Umbilical cord (tissue), 2 donors: ENCODE data around the gene SMIM24. TPM values are rescaled to one million over a fixed set of nuclear protein-coding genes. Genes with fewer than 3 reads are reported as not detected.
A peak's percentile ranks its signal among the peaks of the same experiment; 100 is the strongest.
"Not testable (repeated sequence)": the region's sequence is repeated elsewhere in the genome, so short reads cannot be mapped to it uniquely, and the experiment has no call there.

ENCODE experiments used
- DNase-seq: peaks from one replicate; pipeline ENCODE4 v3.0.0-alpha.2; 2015; ENCODE audit warnings: low spot score
- total RNA-seq: library from RNA; depleted of rRNA; stranded (reverse); fragments of >200 nt; gene quantifications from one replicate; pipeline ENCODE4 v1.2.3, GENCODE V29; 2014; ENCODE audit warnings: low replicate concordance; ENCODE audit not compliant: insufficient read depth

Gene SMIM24
- not detected for total RNA-seq

DNA sequence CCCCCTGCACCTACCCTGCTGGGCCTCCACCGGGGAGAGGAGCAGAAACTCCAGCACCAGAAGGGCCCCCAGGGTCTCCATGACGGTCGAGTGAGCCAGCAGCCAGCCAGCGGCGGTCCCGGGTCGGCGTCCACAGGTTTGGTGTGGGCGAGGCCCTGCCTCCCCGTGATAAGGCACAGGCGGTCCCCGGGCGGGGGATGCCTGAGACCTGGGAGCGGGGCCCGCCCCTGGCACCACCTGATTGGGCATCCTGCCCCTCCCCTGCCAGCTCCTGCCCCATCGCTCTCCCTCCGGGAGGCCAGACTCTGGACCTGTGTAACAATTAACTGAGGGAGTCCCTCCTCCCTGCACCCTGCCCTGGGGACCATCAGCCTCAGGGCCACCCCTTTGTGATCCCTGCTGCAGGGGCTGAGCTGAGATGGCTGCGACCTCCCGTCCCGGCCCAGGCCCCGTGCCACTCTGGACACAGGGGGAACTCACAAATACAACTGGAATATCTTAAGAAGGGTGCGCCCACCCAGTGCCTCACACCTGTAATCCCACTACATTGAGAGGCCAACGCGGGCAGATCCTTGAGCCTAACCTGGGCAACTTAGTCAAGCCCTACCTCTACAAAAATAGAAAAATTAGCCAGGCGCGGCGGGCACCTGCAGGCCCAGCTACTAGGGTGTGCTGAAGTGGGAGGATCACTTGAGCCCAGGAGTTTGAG lies at the start of gene SMIM24:
Gene SMIM24, minus strand, starts transcription at position 143 of the 709 bp plus-strand sequence. Its CDS starts 62 bp downstream, at position 81.
- DNase-seq = no peak

DNA sequence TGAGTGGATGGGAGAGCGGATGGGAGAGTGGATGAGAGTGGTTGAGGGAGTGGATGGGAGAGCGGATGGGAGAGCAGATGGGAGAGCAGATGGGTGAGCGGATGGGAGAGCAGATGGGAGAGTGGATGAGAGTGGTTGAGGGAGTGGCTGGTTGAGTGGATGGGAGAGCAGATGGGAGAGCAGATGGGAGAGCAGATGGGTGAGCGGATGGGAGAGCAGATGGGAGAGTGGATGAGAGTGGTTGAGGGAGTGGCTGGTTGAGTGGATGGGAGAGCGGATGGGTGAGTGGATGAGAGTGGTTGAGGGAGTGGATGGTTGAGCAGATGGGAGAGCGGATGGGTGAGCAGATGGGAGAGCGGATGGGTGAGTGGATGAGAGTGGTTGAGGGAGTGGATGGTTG lies 49.0 kb upstream of the SMIM24 start:
- DNase-seq = not testable (repeated sequence)

DNA sequence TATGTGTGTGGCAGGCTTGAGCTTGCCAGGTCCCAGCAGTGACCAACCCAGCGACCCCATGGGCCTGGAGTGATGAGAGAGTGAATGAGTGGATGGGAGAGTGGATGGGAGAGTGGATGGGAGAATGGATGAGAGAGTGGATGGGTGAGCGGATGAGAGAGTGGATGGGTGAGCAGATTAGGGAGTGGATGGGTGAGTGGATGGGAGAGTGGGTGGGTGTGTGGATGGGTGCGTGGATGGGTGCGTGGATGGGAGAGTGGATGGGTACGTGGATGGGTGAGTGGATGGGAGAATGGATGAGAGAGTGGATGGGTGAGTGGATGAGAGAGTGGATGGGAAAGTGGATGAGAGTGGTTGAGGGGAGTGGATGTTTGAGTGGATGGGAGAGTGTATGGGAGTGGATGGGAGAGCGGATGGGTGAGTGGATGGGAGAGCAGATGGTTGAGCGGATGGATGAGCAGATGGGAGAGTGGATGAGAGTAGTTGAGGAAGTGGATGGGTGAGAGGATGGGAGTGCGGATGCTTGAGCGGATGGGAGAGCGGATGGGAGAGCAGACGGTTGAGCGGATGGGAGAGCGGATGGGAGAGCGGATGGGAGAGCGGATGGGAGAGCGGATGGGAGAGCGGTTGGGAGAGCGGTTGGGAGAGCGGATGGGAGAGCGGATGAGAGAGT lies 48.4 kb upstream of the SMIM24 start:
- no peak for DNase-seq

DNA sequence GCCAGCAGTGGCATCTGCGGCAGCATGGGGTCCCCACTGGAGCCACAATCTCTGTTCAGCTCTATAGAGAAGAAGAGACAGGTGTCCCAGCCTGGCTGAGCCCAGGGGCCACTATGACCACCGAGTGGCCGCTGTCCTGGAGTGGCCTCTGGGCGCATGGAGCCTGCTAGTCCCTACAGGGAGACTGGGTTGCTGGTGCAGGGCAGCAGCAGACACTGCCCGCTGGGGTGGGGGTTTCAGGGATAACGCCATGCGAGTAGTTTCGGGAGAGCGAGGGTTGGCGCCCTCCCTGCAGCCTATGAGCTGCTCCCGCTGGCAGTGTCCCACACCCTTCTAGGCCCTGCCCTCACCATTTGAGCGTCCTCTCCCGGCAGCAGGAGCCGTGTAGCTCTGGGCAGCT lies 47.8 kb upstream of the SMIM24 start:
- DNase-seq = no peak

DNA sequence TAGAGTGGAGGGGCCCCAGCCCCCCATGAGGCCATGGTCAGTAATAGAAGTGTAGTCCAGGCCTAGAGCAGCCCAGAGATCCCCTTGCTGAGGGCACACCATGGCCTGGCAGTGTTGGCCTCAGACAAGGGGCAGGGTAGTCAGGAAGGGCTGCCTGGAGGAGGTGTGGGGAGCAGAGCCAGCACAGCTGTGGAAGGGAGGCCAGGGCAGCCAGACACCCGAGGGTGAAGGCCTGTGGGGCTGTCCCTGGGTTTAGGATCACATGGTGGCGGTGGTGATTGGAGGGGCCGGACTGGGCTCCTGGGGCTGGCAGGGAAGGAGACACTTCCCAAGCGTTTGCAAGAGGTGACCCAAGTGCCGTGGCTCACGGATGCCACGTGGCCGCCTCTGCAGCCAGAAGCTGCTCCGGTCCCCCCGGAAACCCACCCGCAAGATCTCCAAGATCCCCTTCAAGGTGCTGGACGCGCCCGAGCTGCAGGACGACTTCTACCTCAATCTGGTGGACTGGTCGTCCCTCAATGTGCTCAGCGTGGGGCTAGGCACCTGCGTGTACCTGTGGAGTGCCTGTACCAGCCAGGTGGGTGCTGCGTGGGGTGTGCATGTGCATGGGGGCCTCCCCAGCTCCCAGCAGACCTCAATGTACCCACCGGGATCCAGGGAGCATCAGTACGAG lies 47.0 kb upstream of the SMIM24 start:
- DNase-seq = no peak

DNA sequence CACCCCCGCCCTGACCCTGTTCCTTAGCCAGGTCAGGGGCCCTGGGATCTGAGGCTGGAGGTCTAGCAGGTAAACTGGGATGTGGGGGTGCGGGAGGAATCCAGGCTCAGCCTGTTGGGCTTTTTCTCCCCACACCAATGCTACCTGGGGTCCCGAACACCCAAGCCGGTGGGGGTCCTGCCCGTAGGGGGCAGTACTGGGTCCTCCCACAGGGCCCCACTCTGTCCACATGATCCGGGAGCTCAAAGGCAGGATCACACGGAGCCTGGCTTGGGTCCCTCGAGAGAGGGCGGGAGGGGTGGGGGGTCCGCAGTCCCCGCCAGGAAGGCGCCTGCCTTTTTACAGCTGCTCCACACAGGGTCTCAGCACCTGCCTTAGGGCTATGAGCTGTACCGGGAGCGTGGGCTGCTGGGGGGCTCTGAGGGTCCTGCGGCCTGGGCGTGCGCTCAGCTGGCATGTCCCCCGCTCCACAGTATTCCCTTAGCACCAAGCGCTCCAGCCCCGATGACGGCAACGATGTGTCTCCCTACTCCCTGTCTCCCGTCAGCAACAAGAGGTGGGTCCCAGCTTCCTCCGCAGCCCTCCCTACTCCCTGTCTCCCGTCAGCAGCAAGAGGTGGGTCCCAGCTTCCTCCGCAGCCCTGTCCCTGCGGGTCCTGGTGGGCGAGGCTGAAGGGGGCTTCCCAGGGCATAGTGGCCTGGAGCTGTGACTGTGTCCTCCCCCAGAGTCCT lies 46.3 kb upstream of the SMIM24 start:
- DNase-seq = no peak

DNA sequence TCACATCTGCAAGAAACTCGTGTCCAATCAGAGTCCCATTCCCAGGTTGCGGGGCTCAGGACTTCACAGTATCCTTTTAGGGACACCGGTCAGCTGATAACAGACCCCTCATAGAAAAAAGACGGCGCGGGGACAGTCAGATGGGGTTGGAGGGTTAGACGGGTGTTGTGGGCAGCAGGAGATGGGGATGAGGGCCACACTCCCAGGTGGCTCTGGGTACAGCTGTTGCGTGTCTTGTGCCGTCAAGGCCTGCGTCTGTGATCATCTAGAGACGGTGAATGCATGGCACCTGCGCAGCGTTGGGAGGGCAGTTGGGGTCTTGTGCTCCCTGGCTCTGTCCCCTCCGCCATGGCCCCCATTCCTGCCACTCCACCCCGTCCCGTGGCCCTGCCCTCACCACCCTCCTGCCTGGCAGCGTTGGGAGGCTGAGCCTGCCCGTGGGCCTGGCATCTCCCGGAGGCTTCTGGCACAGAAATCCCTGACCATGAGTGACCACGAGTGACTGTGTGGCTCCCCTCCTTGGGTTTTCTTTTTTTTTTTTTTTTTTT lies 44.7 kb upstream of the SMIM24 start:
- DNase-seq = no peak

DNA sequence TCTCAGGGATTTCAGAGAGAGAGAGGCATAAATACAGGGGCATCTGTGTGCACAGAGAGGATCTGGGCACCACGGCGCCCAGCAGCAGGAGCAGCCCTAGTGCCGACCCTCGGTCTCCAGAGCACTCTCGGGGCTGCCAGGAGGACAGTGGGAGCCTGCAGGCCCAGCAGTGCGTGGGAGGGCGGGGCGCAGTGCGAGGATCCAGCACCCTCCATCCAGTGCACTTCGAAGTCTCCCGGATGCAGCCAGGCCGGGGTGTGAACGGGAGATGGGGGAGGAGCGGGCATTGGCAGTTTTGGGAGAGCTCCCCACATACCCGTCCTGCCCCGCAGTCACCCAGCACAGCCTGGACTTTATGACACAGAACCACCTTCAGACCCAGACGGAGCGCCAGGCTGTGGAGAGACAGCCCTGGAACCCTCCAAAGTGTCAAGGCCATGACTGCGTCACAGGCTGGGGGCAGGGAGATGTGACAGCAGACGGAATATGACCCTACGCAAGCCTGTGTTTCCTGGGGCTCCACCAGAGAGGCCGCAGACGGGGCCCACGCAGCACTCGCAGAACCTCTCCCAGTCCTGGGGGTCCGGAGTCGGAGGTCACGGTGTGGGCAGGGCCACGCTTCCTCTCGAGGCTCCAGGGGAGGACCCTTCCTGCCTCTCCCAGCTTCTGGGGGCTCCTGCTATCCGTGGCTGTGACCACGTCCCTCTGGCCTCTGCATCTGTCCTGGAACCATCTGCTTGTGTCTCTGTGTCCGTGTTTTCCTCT lies 43.9 kb upstream of the SMIM24 start:
- no peak for DNase-seq

DNA sequence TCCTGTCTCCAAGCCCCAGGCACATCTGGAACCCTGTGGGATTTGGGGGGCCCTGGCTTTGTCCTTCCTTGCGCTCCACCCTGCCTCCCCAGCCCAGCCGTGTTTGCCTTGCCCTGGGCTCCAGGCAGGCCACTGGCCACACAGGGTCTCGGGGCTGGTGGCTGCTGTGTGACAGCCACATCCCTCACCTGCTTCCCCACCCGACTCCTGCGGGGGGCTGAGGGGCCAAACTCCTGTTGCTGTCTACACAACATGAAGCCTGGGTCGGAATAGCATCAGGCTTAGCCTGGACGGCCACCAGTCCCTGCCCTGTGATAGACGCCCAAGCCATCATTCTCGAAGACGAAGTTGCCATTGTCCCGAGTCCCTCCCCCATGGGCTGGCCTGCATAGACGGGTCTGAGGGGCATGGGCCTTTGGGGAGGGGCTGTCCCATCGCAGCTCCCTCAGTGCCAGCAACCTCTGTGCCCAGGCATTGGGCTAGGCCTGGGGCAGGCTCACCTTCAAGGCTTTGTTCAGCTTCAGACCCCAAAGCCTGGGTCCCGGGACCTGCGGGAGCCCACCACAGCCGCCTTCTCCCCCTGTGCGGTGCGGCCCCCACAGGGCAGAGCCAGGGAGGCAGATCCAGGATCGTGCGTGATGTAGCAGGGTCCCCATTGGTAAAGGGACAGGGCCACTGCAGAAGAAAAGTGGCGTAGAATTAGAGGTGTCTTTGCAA lies 43.2 kb upstream of the SMIM24 start:
- DNase-seq = no peak

DNA sequence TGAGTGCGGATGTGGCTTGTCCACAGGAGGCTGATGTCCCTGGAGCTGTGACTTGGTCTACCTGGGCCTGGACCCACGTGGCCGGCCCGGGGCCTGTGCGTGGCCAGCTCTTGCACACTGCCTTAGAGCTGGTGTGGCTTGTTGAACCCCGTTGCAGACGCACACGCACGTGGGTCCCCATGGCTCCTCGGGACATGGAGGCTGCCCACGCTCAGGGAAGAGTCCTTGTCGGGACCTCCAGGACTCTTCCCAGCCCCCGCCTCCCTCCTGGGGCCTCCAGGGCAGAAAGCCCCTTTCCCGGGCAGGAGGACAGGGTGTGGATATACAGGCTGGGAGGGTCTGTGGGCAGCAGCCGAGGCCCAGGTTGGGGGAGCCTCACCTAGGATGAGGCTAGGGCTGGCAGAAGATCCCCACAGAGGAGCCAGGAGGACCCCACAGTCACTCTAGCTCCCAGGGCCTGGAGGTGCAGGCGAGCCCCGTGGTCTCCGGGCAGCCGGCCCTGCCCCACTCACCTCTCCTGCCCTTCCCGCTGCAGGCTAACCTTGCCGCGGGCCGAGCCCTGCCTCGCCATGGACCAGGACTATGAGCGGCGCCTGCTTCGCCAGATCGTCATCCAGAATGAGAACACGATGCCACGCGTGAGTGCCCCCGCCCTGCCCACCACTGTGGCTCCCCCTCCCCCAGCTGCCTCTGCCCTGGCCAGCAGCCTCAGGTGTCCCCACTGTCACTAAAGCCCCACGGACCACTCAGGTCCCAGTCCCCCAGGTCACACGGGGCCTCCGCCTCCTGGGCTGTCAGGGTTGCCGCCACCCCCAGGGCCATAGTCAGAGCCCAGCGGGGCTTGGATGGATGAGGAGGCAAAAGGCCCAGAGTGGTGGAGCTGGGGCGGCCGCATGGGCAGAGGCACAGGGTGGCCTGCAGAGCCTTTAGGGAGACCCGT lies 42.4 kb upstream of the SMIM24 start:
- no peak for DNase-seq

DNA sequence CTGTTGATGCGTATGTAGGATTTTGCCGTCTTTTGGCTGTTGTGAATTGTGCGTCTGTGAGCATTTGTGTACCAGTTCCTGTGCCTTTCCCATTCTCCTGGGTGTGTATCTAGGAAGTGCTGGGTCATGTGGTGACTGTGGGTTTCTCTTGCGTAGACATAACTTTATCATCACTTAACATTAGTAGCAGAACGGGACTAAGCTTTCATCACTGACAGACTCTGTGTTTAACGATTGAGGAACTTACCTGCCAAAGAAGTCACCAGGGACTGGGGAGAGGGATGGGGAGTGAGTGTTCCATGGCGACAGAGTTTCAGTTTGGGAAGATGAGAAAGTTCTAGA lies 40.8 kb upstream of the SMIM24 start:
- no peak for DNase-seq

DNA sequence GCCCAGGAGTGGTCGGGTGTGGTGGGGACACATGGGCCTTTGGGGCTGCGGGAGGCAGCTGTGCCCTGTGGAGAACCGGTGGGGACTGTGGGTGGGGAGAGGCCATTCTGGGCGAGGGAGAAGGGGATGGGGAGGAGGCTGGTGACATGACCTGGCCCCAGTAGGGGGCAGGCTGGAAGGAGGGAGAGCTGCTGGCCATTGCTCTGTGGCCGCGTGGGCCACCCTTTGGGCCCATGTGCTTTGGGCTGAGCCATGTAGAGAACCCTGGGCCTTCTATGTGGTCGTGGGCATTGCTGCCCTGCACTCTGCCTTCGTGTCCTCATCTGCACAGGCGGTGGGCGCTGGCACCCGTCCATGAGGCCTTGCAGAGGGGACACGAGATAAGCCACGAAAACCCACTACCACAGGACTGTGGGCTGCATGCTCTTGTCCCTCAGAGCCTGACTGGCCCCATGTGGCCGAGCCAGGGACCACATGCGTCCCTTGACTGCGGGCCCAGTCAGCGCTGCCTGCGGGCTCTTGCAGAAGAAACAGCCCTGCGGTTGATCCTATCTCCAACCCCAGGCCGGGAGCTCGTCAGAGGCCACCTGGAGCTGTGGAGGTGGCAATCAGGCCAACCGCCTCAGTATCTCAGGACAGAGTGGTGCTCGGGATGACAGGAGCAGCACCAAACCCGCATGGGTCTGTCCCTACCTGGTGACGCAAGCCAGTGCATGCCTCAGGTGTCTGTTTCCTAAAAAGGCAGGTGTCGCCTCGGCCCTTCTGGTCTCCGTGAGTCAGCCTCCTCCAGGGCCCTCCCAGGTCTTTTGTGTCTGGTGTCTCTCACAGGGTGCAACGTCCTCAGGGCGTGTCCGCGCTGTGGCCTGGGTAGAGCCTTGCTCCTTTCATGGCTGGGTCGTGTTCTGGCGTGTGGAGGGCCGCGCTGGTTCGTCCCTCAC lies 40.1 kb upstream of the SMIM24 start:
- DNase-seq = peak; percentile 35

DNA sequence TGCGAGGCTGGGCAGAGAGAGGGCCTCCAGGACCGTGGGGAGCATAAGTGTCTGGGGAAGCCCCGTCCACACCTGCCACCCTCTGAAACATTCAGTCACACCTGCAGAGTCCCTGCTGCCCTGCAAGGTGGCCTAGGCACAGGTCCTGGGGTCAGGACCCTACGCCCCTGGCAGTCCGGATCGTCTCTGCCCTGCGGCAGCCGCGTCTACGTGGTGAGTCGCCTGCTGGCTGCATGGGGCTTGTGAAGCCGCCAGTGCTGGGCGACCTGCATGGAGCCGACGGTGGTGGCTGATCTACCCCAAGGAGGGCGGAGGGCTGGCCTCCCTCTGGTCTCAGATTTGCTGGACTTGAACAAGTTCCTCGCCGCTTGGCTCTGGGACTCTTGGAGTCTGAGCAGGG lies 38.8 kb upstream of the SMIM24 start:
- DNase-seq = no peak

DNA sequence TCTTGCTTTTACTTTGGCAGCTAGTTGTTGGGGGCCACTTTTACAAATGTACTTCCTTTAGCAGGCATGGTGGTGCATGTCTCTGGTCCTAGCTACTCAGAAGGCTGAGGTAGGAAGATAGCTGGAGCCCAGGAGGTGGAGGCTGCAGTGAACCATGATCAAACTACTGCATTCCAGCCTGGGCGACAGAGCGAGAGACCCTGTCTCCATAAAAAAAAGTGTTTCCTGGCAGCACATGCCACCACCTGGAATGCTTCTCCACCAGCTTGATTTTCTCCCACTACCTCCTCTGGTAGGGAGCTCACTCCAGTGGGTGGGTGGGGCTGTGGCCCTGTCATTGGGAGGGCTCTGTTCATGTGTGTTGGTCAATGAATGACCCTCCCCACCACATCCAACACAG lies 38.3 kb upstream of the SMIM24 start:
- no peak for DNase-seq

DNA sequence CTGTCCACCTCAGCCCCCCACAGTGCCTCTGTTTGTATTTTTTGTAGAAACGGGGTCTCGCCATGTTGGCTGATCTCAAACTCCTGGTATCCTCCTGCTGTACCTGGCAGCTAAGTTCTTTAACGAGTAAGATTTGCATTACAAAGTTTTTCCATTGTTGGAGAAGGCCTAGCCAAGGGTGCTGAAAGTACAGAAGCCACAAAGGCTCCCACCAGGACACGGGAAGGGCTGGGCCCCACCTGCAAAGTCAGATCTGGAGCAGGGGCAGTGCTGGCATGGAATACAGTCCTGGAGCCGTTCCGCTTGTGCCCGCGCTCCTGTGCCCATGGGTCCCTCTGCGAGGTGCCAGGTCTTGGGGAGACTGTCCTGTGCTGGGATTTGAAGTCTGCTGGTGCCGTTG lies 37.9 kb upstream of the SMIM24 start:
- no peak for DNase-seq

DNA sequence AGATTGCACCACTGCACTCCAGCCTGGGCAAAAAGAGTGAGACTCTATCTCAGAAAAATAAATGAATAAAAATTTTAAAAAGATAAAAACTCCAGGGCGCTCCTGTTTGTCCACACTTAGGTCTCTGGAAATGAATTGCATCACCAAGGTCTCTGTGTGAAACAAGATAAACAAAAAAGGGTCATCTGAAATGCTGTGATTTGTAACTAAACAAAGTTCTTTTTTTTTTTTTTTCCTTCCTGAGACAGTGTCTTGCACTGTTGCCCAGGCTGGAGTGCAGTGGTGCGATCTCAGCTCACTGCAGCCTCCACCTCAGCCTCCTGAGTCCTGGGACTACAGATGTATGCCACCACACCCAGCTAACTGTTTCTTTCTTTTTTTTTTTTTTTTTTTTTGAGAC lies 37.3 kb upstream of the SMIM24 start:
- no peak for DNase-seq

DNA sequence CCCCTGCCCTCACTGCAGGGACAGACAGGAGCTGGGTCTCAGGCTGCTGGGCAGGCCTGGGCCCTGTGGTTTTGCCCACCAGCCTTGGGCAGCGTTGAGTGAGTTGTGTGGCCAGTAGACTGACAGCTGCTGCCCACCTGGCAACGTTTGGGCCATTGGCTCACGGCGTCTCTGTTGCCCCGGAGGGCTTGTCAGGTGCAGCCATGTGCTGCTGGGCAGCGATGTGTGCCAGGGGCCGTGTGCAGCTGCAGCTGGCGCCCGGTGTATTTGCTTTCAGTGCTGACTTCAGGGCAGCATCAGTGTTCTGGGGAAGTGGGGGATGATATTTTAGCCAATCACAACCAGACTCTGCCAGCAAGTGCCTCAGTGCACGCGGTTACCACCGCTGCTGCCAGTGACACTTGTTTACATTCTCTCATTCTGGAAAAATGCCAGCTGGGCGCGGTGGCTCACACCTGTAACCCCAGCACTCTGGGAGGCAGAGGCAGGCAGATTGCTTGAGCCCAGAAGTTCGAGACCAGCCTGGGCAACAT lies 36.4 kb upstream of the SMIM24 start:
- no peak for DNase-seq

DNA sequence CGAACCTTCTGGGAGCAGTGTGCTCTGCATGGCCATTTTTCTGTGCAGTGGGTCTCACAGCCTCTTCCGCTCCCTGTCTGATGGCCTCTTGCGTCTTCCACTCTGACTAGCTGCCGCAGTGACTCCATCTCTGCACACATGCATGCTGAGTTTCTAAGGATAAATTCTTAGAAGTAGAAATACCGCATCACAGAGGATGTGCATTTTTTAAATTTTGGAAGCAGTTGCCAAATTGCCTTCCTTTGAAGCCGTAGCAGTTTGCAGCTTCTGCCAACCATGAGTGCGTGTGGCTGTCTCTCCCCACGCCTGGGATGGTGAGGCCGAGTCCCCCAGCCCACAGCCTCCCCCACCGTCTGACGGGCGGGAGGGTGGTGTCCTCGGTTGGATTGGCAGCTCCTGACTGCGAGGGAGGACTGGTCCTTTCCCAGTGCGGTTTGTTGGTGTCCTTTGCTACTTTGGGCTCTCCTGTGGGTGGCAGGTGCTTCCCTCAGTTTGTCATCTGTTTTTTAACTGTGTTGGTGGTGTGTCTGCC lies 35.6 kb upstream of the SMIM24 start:
- DNase-seq = no peak
